Activated B cell treated with CpG ODN at 0.5 μM for 24 hours (primary cell): ENCODE measurements around the gene CISH. TPM values are rescaled to one million over a fixed set of nuclear protein-coding genes. Genes with fewer than 3 reads are reported as not detected.
A peak's percentile ranks its signal among the peaks of the same experiment; 100 is the strongest.

Source experiments
- ATAC-seq: fragments of 200-7000 bp; cut with Tn5 transposase; one replicate; pipeline ENCODE4 v1.10.0; 2021; ENCODE audit warnings: low read depth, mild to moderate bottlenecking, moderate library complexity
- CTCF ChIA-PET: fragments of 350-600 bp; sonication (Branson Sonifier 250); formaldehyde crosslinking; loops from one replicate; lab custom pipeline; 2021; ENCODE audit warnings: antibody characterized with exemption; lab: Charles Lee
- POLR2A ChIA-PET: fragments of 350-600 bp; sonication (Branson Sonifier 250); formaldehyde crosslinking; loops from one replicate; lab custom pipeline; 2021; ENCODE audit warnings: antibody characterized with exemption; lab: Charles Lee
- DNase-seq: peaks from one replicate; pipeline ENCODE4 v3.0.0; 2022
- H3K27ac Mint-ChIP-seq: one replicate; pipeline ENCODE4 v1.8.0; 2020; ENCODE audit warnings: mixed read lengths
- H3K27me3 Mint-ChIP-seq: one replicate; pipeline ENCODE4 v1.8.0; 2021; ENCODE audit warnings: mixed read lengths
- H3K36me3 Mint-ChIP-seq: one replicate; pipeline ENCODE4 v1.8.0; 2021; ENCODE audit warnings: low read depth, mixed read lengths
- H3K4me1 Mint-ChIP-seq: one replicate; pipeline ENCODE4 v1.8.0; 2021; ENCODE audit warnings: mixed read lengths
- H3K4me3 Mint-ChIP-seq: one replicate; pipeline ENCODE4 v1.8.0; 2020; ENCODE audit warnings: mild to moderate bottlenecking, mixed read lengths
- H3K9me3 Mint-ChIP-seq: one replicate; pipeline ENCODE4 v1.8.0; 2020; ENCODE audit warnings: mixed read lengths
- CTCF ChIP-seq: fragments of 200-600 bp; IDR thresholded peaks from one replicate; pipeline ENCODE4 v1.8.0; 2022; ENCODE audit warnings: antibody characterized with exemption, mild to moderate bottlenecking
- intact Hi-C: fragments of 100-400 bp; cut with micrococcal nuclease; formaldehyde crosslinking; loops from one replicate; pipeline ENCODE4 v1.15.1; 2024
- total RNA-seq: library from RNA; stranded (reverse); gene quantifications from 2 replicates; pipeline ENCODE4 v1.2.3, GENCODE V29; 2022

The CISH gene
- total RNA-seq, 1 donor from 2014 or later: 3.2 TPM

- no peaks in the 10 kb centered on the region for H3K36me3 Mint-ChIP-seq
- intact Hi-C loops: no loop called here
- ChIA-PET POLR2A (no interaction called here), CTCF (no interaction called here)
- H3K9me3 Mint-ChIP-seq: no peaks in the 10 kb centered on the region
- peaks cover 44% of the 10 kb centered on the region for H3K4me1 Mint-ChIP-seq
- DNase-seq: no peak
- H3K4me3 Mint-ChIP-seq: no peak overlapping the region
- TF ChIP-seq CTCF: no peak
- no peak for ATAC-seq
- no peaks in the 10 kb centered on the region for H3K27me3 Mint-ChIP-seq
- no peak overlapping the region for H3K27ac Mint-ChIP-seq
Observed at GRCh38 chr3:50606596-50606995, 5.0 kb downstream of the CISH start.

GRCh38 chr3:50605901-50606326 is 5.7 kb downstream of the CISH start:
- Mint-ChIP-seq H3K4me1 (peaks cover 44% of the 10 kb centered on the region), H3K36me3 (no peaks in the 10 kb centered on the region), H3K27ac (peak overlapping the region; percentile 38), H3K27me3 (no peaks in the 10 kb centered on the region), H3K9me3 (no peaks in the 10 kb centered on the region), H3K4me3 (no peak overlapping the region)
- ATAC-seq (no peak), DNase-seq (no peak)
- TF ChIP-seq CTCF: no peak
- ChIA-PET POLR2A (interaction anchor here (1.8 kb wide), 1 partner anchor 15 kb away, joined by 12 read pairs; no protein-coding TSS in a partner anchor), CTCF (no interaction called here)
- intact Hi-C loops: no loop called here

GRCh38 chr3:50604628-50605588 is 6.7 kb downstream of the CISH start:
- Mint-ChIP-seq H3K36me3 (no peaks in the 10 kb centered on the region), H3K4me3 (peak overlapping the region; percentile 30), H3K27ac (peak overlapping the region; percentile 38), H3K4me1 (peaks cover 43% of the 10 kb centered on the region), H3K9me3 (no peaks in the 10 kb centered on the region), H3K27me3 (no peaks in the 10 kb centered on the region)
- ChIA-PET POLR2A (interaction anchor here (0.8 to 1.8 kb wide), 3 partner anchors 13 to 33 kb away, joined by 3 to 12 read pairs (median 3); partner anchors contain the start of gene MAPKAPK3), CTCF (interaction anchor here (1.2 kb wide), 1 partner anchor 14 kb away, joined by 6 read pairs; no protein-coding TSS in a partner anchor)
- intact Hi-C loops: no loop called here
- no peak for TF ChIP-seq CTCF
- DNase-seq (no peak), ATAC-seq (peak; percentile 68)

- DNase-seq (no peak), ATAC-seq (no peak)
- peaks cover 43% of the 10 kb centered on the region for H3K4me1 Mint-ChIP-seq
- no peaks in the 10 kb centered on the region for H3K9me3 Mint-ChIP-seq
- intact Hi-C loops: no loop called here
- TF ChIP-seq CTCF: no peak
- H3K27ac Mint-ChIP-seq: peak overlapping the region; percentile 56
- H3K27me3 Mint-ChIP-seq: no peaks in the 10 kb centered on the region
- CTCF ChIA-PET: interaction anchor here (1.2 kb wide), 1 partner anchor 14 kb away, joined by 6 read pairs; no protein-coding TSS in a partner anchor
- H3K36me3 Mint-ChIP-seq: no peaks in the 10 kb centered on the region
- POLR2A ChIA-PET: interaction anchor here (0.8 to 2.1 kb wide), 4 partner anchors 13 to 35 kb away, joined by 3 to 12 read pairs (median 6); partner anchors contain the start of genes HEMK1 and MAPKAPK3
- H3K4me3 Mint-ChIP-seq: no peak overlapping the region
Observed at GRCh38 chr3:50604110-50604621, 7.4 kb downstream of the CISH start.
